Parathyroid adenoma (tissue), 2 donors: Measurements from ENCODE around the gene OGG1.
A peak's percentile ranks its signal among the peaks of the same experiment; 100 is the strongest.

Experiments used
- H2AFZ ChIP-seq: fragments of 300-600 bp; sonication (generic); one replicate; pipeline ENCODE4 v1.7.0; 2017; ENCODE audit warnings: antibody characterized with exemption, mild to moderate bottlenecking
- H3K27ac ChIP-seq: fragments of 300-600 bp; sonication (generic); one replicate; pipeline ENCODE4 v1.7.0; 2017
- H3K27me3 ChIP-seq: fragments of 300-600 bp; sonication (generic); one replicate; pipeline ENCODE4 v1.7.0; 2017; ENCODE audit warnings: low read length; ENCODE audit not compliant: control insufficient read depth, insufficient read depth
- H3K36me3 ChIP-seq: fragments of 300-600 bp; sonication (generic); one replicate; pipeline ENCODE4 v1.7.0; 2017; ENCODE audit warnings: low read length; ENCODE audit not compliant: control insufficient read depth, insufficient read depth
- H3K4me1 ChIP-seq: fragments of 300-600 bp; sonication (generic); one replicate; pipeline ENCODE4 v1.7.0; 2017; ENCODE audit warnings: control low read depth
- H3K4me2 ChIP-seq: fragments of 300-600 bp; sonication (generic); one replicate; pipeline ENCODE4 v1.7.0; 2017; ENCODE audit warnings: low read length
- H3K4me3 ChIP-seq: fragments of 300-600 bp; sonication (generic); one replicate; pipeline ENCODE4 v1.7.0; 2017; ENCODE audit warnings: low read depth, low read length
- H3K79me2 ChIP-seq: fragments of 300-600 bp; sonication (generic); one replicate; pipeline ENCODE4 v1.7.0; 2017; ENCODE audit warnings: control low read depth
- H3K9ac ChIP-seq: fragments of 300-600 bp; sonication (generic); one replicate; pipeline ENCODE4 v1.7.0; 2017; ENCODE audit warnings: mild to moderate bottlenecking
- H3K9me3 ChIP-seq: fragments of 300-600 bp; sonication (generic); one replicate; pipeline ENCODE4 v1.7.0; 2017; ENCODE audit warnings: low read length; ENCODE audit not compliant: control insufficient read depth
- CTCF ChIP-seq: fragments of 300-600 bp; sonication (generic); IDR thresholded peaks from one replicate; pipeline ENCODE4 v1.7.0; 2017; ENCODE audit warnings: antibody characterized with exemption, mild to moderate bottlenecking
- donor health status: primary hyperparathyroidism.

Gene OGG1

GRCh38 chr3:9783954-9784353 lies 34.2 kb downstream of the OGG1 start:
- H3K9ac ChIP-seq: no peak overlapping the region
- H3K27me3 ChIP-seq: no peaks in the 10 kb centered on the region
- H2AFZ ChIP-seq: no peak overlapping the region
- H3K4me2 ChIP-seq: no peak overlapping the region
- TF ChIP-seq CTCF: no peak
- no peak overlapping the region for H3K4me3 ChIP-seq
- peaks cover 5% of the 10 kb centered on the region for H3K4me1 ChIP-seq
- H3K36me3 ChIP-seq: no peaks in the 10 kb centered on the region
- H3K9me3 ChIP-seq: no peaks in the 10 kb centered on the region
- no peaks in the 10 kb centered on the region for H3K79me2 ChIP-seq
- H3K27ac ChIP-seq: no peak overlapping the region

- no peak overlapping the region for H3K27ac ChIP-seq
- peaks cover 5% of the 10 kb centered on the region for H3K4me1 ChIP-seq
- H3K4me2 ChIP-seq: no peak overlapping the region
- no peaks in the 10 kb centered on the region for H3K27me3 ChIP-seq
- H3K9ac ChIP-seq: no peak overlapping the region
- no peaks in the 10 kb centered on the region for H3K36me3 ChIP-seq
- TF ChIP-seq CTCF: no peak
- no peak overlapping the region for H3K4me3 ChIP-seq
- H3K9me3 ChIP-seq: no peaks in the 10 kb centered on the region
- H2AFZ ChIP-seq: no peak overlapping the region
- H3K79me2 ChIP-seq: no peaks in the 10 kb centered on the region
Observed at GRCh38 chr3:9784965-9785364, 35.2 kb downstream of the OGG1 start.

GRCh38 chr3:9785602-9786001 lies 35.9 kb downstream of the OGG1 start:
- no peak for TF ChIP-seq CTCF
- no peak overlapping the region for H3K9ac ChIP-seq
- no peaks in the 10 kb centered on the region for H3K9me3 ChIP-seq
- peak overlapping the region; percentile 23 for H3K4me3 ChIP-seq
- peak overlapping the region; percentile 66 for H3K4me2 ChIP-seq
- no peaks in the 10 kb centered on the region for H3K27me3 ChIP-seq
- peak overlapping the region; percentile 45 for H3K27ac ChIP-seq
- H3K4me1 ChIP-seq: peaks cover 5% of the 10 kb centered on the region
- no peaks in the 10 kb centered on the region for H3K79me2 ChIP-seq
- H2AFZ ChIP-seq: peak overlapping the region; percentile 10
- no peaks in the 10 kb centered on the region for H3K36me3 ChIP-seq

GRCh38 chr3:9786209-9786739 lies 36.5 kb downstream of the OGG1 start:
- no peaks in the 10 kb centered on the region for H3K27me3 ChIP-seq
- peaks cover 5% of the 10 kb centered on the region for H3K4me1 ChIP-seq
- peak overlapping the region; percentile 45 for H3K27ac ChIP-seq
- H3K36me3 ChIP-seq: no peaks in the 10 kb centered on the region
- no peaks in the 10 kb centered on the region for H3K79me2 ChIP-seq
- H2AFZ ChIP-seq: no peak overlapping the region
- no peak for TF ChIP-seq CTCF
- no peak overlapping the region for H3K4me3 ChIP-seq
- no peaks in the 10 kb centered on the region for H3K9me3 ChIP-seq
- H3K4me2 ChIP-seq: no peak overlapping the region
- no peak overlapping the region for H3K9ac ChIP-seq
